Loucy (cell line): ENCODE measurements around the gene RGS6.

ENCODE experiments used
- EZH2phosphoT487 ChIP-seq: fragments of 200-600 bp; IDR thresholded peaks from 2 replicates; pipeline ENCODE4 v1.6.1; 2018; ENCODE audit warnings: antibody characterized with exemption, mild to moderate bottlenecking, moderate library complexity, borderline replicate concordance
- TF ChIP-seq, protein P1 (sequence below): fragments of 200-600 bp; sonication (generic); conservative IDR thresholded peaks from 2 replicates; pipeline ENCODE4 v1.5.1; 2014; ENCODE audit warnings: mild to moderate bottlenecking, antibody characterized with exemption, low read length

GRCh38 chr14:72213424-72213823, 281.2 kb downstream of the RGS6 start:
- TF ChIP-seq, protein P1, sequence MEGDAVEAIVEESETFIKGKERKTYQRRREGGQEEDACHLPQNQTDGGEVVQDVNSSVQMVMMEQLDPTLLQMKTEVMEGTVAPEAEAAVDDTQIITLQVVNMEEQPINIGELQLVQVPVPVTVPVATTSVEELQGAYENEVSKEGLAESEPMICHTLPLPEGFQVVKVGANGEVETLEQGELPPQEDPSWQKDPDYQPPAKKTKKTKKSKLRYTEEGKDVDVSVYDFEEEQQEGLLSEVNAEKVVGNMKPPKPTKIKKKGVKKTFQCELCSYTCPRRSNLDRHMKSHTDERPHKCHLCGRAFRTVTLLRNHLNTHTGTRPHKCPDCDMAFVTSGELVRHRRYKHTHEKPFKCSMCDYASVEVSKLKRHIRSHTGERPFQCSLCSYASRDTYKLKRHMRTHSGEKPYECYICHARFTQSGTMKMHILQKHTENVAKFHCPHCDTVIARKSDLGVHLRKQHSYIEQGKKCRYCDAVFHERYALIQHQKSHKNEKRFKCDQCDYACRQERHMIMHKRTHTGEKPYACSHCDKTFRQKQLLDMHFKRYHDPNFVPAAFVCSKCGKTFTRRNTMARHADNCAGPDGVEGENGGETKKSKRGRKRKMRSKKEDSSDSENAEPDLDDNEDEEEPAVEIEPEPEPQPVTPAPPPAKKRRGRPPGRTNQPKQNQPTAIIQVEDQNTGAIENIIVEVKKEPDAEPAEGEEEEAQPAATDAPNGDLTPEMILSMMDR, result no peak
- TF ChIP-seq EZH2phosphoT487, result no peak
